Loucy (cell line): ENCODE results near the gene MRPS14.

Experiments used
- H2AFZ ChIP-seq: fragments of 200-600 bp; sonication (generic); 2 replicates; pipeline ENCODE4 v1.6.0; 2016; ENCODE audit warnings: antibody characterized with exemption, mild to moderate bottlenecking, low read length, moderate library complexity
- H3F3A ChIP-seq: fragments of 200-600 bp; 2 replicates; pipeline ENCODE4 v1.6.0; 2016; ENCODE audit warnings: antibody characterized with exemption, low read depth, mild to moderate bottlenecking
- H3K27me3 ChIP-seq: fragments of 200-600 bp; sonication (generic); 2 replicates; pipeline ENCODE4 v1.6.1; 2014; ENCODE audit warnings: low read length, mild to moderate bottlenecking; ENCODE audit not compliant: insufficient read depth, poor library complexity, severe bottlenecking
- H3K36me3 ChIP-seq: fragments of 200-600 bp; sonication (generic); 2 replicates; pipeline ENCODE4 v1.6.1; 2016; ENCODE audit warnings: low read length; ENCODE audit not compliant: insufficient read depth
- H3K4me1 ChIP-seq: fragments of 200-600 bp; sonication (generic); 2 replicates; pipeline ENCODE4 v1.5.1; 2014; ENCODE audit warnings: low read length, mild to moderate bottlenecking; ENCODE audit not compliant: insufficient read depth, poor library complexity, severe bottlenecking
- H3K4me2 ChIP-seq: fragments of 200-600 bp; sonication (generic); 2 replicates; pipeline ENCODE4 v1.6.0; 2014; ENCODE audit warnings: antibody characterized with exemption, low read length, low read depth, mild to moderate bottlenecking; ENCODE audit not compliant: poor library complexity, severe bottlenecking
- H3K4me3 ChIP-seq: fragments of 200-600 bp; sonication (generic); 2 replicates; pipeline ENCODE4 v1.5.1; 2014; ENCODE audit warnings: low read length, mild to moderate bottlenecking, mixed read lengths; ENCODE audit not compliant: poor library complexity, severe bottlenecking
- H3K79me2 ChIP-seq: fragments of 200-600 bp; sonication (generic); 2 replicates; pipeline ENCODE4 v1.6.1; 2014; ENCODE audit warnings: low read length; ENCODE audit not compliant: insufficient read depth
- H3K9ac ChIP-seq: fragments of 200-600 bp; sonication (generic); 2 replicates; pipeline ENCODE4 v1.6.0; 2014; ENCODE audit warnings: mild to moderate bottlenecking, low read depth, low read length, moderate library complexity; ENCODE audit not compliant: poor library complexity, severe bottlenecking
- H3K9me2 ChIP-seq: fragments of 200-600 bp; sonication (generic); replicated peaks from 2 replicates; pipeline ENCODE4 v1.6.1; 2016; ENCODE audit warnings: low read depth, low read length, mixed read lengths
- H3K9me3 ChIP-seq: fragments of 200-600 bp; sonication (generic); 2 replicates; pipeline ENCODE4 v1.6.1; 2014; ENCODE audit warnings: mild to moderate bottlenecking, antibody characterized with exemption, low read length, low read depth; ENCODE audit not compliant: insufficient read depth
- H4K20me1 ChIP-seq: fragments of 200-600 bp; sonication (generic); 2 replicates; pipeline ENCODE4 v1.6.0; 2014; ENCODE audit warnings: antibody characterized with exemption, low read length, mild to moderate bottlenecking; ENCODE audit not compliant: insufficient read depth, poor library complexity, severe bottlenecking
- EZH2phosphoT487 ChIP-seq: fragments of 200-600 bp; IDR thresholded peaks from 2 replicates; pipeline ENCODE4 v1.6.1; 2018; ENCODE audit warnings: antibody characterized with exemption, mild to moderate bottlenecking, moderate library complexity, borderline replicate concordance
- TF ChIP-seq, protein P1 (sequence below): fragments of 200-600 bp; sonication (generic); conservative IDR thresholded peaks from 2 replicates; pipeline ENCODE4 v1.5.1; 2014; ENCODE audit warnings: mild to moderate bottlenecking, antibody characterized with exemption, low read length

The MRPS14 gene

DNA sequence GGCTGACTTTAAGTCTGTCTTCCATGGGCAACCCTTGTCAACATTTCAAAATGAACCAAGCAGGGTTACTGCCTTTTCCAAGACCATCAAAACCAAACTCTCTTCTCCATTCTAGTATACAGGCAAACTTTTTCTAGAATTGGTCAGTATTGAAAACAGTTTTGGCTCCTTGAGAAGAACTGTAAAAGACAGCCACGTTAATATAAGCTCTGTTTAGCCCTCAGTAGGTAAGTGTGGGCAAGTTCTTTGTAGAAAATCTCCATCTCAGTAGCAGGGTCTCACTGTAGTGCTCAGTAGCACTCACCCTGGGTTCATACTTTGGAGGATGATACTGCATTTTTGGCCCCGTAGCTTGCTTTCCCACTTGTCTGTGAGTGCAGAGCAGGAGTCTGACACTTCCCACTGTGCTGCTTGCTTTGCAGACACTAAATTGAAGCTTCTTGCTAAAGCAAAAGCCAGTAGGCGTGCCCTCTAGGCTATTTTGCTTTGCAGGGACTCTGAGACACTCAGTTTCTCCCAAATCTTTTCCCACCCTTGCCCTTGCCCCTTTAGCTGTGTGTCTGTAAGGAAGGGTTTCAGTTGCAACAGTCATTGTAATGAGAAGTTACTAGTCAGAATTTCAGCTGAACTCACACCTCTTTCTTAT is 57.7 kb downstream of the MRPS14 start:
- H3K4me2 ChIP-seq, result no peak overlapping the region
- H3K79me2 ChIP-seq, result no peaks in the 10 kb centered on the region
- H3K9me3 ChIP-seq, result no peaks in the 10 kb centered on the region
- no peaks in the 10 kb centered on the region for H4K20me1 ChIP-seq
- no peak overlapping the region for H2AFZ ChIP-seq
- peaks cover 59% of the 10 kb centered on the region for H3K4me1 ChIP-seq
- no peaks in the 10 kb centered on the region for H3K9me2 ChIP-seq
- no peaks in the 10 kb centered on the region for H3K36me3 ChIP-seq
- no peaks in the 10 kb centered on the region for H3K27me3 ChIP-seq
- H3K9ac ChIP-seq, result no peak overlapping the region
- H3F3A ChIP-seq, result no peaks in the 10 kb centered on the region; the same call in none of the 2 replicates
- H3K4me3 ChIP-seq, result no peak overlapping the region
- TF ChIP-seq, protein P1, sequence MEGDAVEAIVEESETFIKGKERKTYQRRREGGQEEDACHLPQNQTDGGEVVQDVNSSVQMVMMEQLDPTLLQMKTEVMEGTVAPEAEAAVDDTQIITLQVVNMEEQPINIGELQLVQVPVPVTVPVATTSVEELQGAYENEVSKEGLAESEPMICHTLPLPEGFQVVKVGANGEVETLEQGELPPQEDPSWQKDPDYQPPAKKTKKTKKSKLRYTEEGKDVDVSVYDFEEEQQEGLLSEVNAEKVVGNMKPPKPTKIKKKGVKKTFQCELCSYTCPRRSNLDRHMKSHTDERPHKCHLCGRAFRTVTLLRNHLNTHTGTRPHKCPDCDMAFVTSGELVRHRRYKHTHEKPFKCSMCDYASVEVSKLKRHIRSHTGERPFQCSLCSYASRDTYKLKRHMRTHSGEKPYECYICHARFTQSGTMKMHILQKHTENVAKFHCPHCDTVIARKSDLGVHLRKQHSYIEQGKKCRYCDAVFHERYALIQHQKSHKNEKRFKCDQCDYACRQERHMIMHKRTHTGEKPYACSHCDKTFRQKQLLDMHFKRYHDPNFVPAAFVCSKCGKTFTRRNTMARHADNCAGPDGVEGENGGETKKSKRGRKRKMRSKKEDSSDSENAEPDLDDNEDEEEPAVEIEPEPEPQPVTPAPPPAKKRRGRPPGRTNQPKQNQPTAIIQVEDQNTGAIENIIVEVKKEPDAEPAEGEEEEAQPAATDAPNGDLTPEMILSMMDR, result no peak
- no peak for TF ChIP-seq EZH2phosphoT487

- no peak overlapping the region for H2AFZ ChIP-seq
- H4K20me1 ChIP-seq, result no peaks in the 10 kb centered on the region
- no peaks in the 10 kb centered on the region; the same call in none of the 2 replicates for H3F3A ChIP-seq
- H3K79me2 ChIP-seq, result no peaks in the 10 kb centered on the region
- TF ChIP-seq, protein P1, result no peak
- no peak for TF ChIP-seq EZH2phosphoT487
- H3K27me3 ChIP-seq, result no peaks in the 10 kb centered on the region
- no peak overlapping the region for H3K9ac ChIP-seq
- H3K4me1 ChIP-seq, result peaks cover 54% of the 10 kb centered on the region
- H3K4me2 ChIP-seq, result no peak overlapping the region
- no peaks in the 10 kb centered on the region for H3K9me3 ChIP-seq
- no peaks in the 10 kb centered on the region for H3K9me2 ChIP-seq
- H3K36me3 ChIP-seq, result no peaks in the 10 kb centered on the region
- H3K4me3 ChIP-seq, result no peak overlapping the region
These were observed 58.3 kb downstream of the MRPS14 start for GRCh38 chr1:174964972-174965361.

- no peak overlapping the region for H3K4me3 ChIP-seq
- H3K9me2 ChIP-seq, result no peaks in the 10 kb centered on the region
- no peaks in the 10 kb centered on the region for H3K27me3 ChIP-seq
- peaks cover 49% of the 10 kb centered on the region for H3K4me1 ChIP-seq
- no peaks in the 10 kb centered on the region for H3K36me3 ChIP-seq
- no peak overlapping the region for H3K9ac ChIP-seq
- no peaks in the 10 kb centered on the region for H3K79me2 ChIP-seq
- no peak overlapping the region for H3K4me2 ChIP-seq
- no peaks in the 10 kb centered on the region for H4K20me1 ChIP-seq
- H2AFZ ChIP-seq, result no peak overlapping the region
- TF ChIP-seq EZH2phosphoT487, result no peak
- no peaks in the 10 kb centered on the region for H3K9me3 ChIP-seq
- no peaks in the 10 kb centered on the region; the same call in none of the 2 replicates for H3F3A ChIP-seq
These were observed 58.8 kb downstream of the MRPS14 start for GRCh38 chr1:174964261-174964971.
